OCI-LY3 (cell line): ENCODE data around the gene PCMT1.

ENCODE experiments used
- H2AFZ ChIP-seq: fragments of 200-600, 300-600 bp; shearing (Covaris generic); 2 replicates; pipeline ENCODE4 v1.6.0; 2014; ENCODE audit warnings: antibody characterized with exemption, low read depth, low read length
- H3K27ac ChIP-seq: fragments of 200-600, 300-600 bp; sonication (generic); 2 replicates; pipeline ENCODE4 v1.5.1; 2014; ENCODE audit warnings: mild to moderate bottlenecking, low read length, moderate library complexity, mixed read lengths
- H3K27me3 ChIP-seq: fragments of 200-600, 300-600 bp; sonication (generic); 2 replicates; pipeline ENCODE4 v1.6.1; 2014; ENCODE audit warnings: low read depth, low read length, mixed read lengths
- H3K36me3 ChIP-seq: fragments of 200-600, 300-600 bp; sonication (generic); replicated peaks from 2 replicates; pipeline ENCODE3; 2014; ENCODE audit warnings: low read depth, low read length, mixed read lengths
- H3K4me1 ChIP-seq: fragments of 300-600, 200-600 bp; sonication (generic); 2 replicates; pipeline ENCODE4 v1.6.1; 2014; ENCODE audit warnings: low read length, mixed read lengths
- H3K4me2 ChIP-seq: fragments of 200-600, 300-600 bp; sonication (generic); 2 replicates; pipeline ENCODE4 v1.6.1; 2014; ENCODE audit warnings: low read length, mixed read lengths
- H3K4me3 ChIP-seq: fragments of 300-600, 200-600 bp; sonication (generic); 2 replicates; pipeline ENCODE4 v1.5.1; 2014; ENCODE audit warnings: antibody characterized with exemption, mild to moderate bottlenecking, low read length, moderate library complexity
- H3K79me2 ChIP-seq: fragments of 300-600, 200-600 bp; shearing (Covaris generic); 2 replicates; pipeline ENCODE4 v1.6.1; 2014; ENCODE audit warnings: mild to moderate bottlenecking, low read length, mixed read lengths
- H3K9ac ChIP-seq: fragments of 300-600, 200-600 bp; shearing (Covaris generic); 2 replicates; pipeline ENCODE4 v1.6.0; 2014; ENCODE audit warnings: mild to moderate bottlenecking, low read length, moderate library complexity
- H3K9me3 ChIP-seq: fragments of 200-600, 300-600 bp; shearing (Covaris generic); 2 replicates; pipeline ENCODE4 v1.6.1; 2014; ENCODE audit warnings: low read length, mixed read lengths; ENCODE audit not compliant: insufficient read depth
- H4K20me1 ChIP-seq: fragments of 200-600, 300-600 bp; sonication (generic); 2 replicates; pipeline ENCODE4 v1.6.1; 2016; ENCODE audit warnings: low read length, mixed read lengths; ENCODE audit not compliant: insufficient read depth
- CTCF ChIP-seq: fragments of 200-600, 300-600 bp; sonication (generic); IDR thresholded peaks from 2 replicates; pipeline ENCODE4 v1.5.1; 2014; ENCODE audit warnings: antibody characterized with exemption, low read length, low read depth
- EZH2phosphoT487 ChIP-seq: fragments of 200-600 bp; shearing (Covaris generic); IDR thresholded peaks from 2 replicates; pipeline ENCODE4 v1.6.1; 2018; ENCODE audit warnings: antibody characterized with exemption, mixed run types, low read depth

PCMT1 gene

GRCh38 chr6:149756261-149756636 is 6.7 kb downstream of the PCMT1 start:
- Histone ChIP-seq H3K4me1 (peaks cover 5% of the 10 kb centered on the region), H3K27me3 (no peaks in the 10 kb centered on the region), H3K9ac (no peak overlapping the region), H3K36me3 (peaks cover 6% of the 10 kb centered on the region), H4K20me1 (peaks cover 20% of the 10 kb centered on the region; the same call in 1 of the 2 replicates), H3K79me2 (peaks cover 66% of the 10 kb centered on the region), H2AFZ (no peak overlapping the region), H3K4me3 (no peak overlapping the region), H3K27ac (no peak overlapping the region), H3K9me3 (no peaks in the 10 kb centered on the region), H3K4me2 (no peak overlapping the region)
- TF ChIP-seq CTCF (no peak), EZH2phosphoT487 (no peak)

DNA sequence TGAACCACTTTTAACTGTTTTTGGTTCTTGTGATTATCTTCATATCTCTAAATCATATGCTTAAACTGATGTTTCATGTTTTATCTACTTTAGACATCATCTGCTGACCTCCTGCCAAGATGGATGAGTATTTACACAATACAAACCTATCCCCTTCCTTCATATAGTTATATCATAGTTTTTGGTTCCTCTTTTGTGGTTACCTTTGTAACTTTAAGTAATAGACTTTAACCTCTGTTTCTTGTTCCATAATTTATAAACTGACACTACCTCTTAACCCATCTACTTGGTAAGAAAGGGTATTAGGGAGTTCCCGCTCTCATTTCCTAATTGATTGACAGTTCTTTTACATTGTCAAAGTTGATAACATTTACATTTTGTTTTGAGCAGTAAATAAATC is 11.9 kb downstream of the PCMT1 start:
- Histone ChIP-seq H3K79me2 (peaks cover 41% of the 10 kb centered on the region), H4K20me1 (peaks cover 16% of the 10 kb centered on the region), H3K36me3 (peaks cover 12% of the 10 kb centered on the region), H2AFZ (no peak overlapping the region), H3K27me3 (no peaks in the 10 kb centered on the region), H3K9me3 (0 out of 2 replicates have a peak, but pooled peaks cover 2% of the 10 kb centered on the region), H3K9ac (no peak overlapping the region), H3K4me2 (peak overlapping the region; percentile 43), H3K27ac (peak overlapping the region; percentile 33), H3K4me1 (peaks cover 15% of the 10 kb centered on the region), H3K4me3 (no peak overlapping the region)
- TF ChIP-seq EZH2phosphoT487 (no peak), CTCF (no peak)

DNA sequence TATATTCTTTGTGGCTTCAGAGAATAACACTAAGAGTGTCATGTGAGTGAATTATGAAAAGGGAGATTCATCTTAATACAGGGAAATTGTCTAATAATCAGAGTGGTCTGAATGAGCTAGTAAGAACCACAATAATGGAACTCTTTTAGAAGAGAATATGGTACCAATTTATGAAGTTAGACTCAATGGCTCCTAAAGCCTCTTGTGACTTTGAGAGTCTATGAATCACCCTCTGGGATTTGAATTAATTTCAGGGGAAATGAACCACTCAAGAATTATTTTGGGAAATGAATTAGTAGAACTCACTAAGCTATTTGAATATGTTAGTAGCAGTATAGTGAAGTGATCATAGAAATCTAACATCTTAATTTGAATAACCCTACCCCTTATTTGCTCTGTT is 14.3 kb downstream of the PCMT1 start:
- Histone ChIP-seq H3K9me3 (0 out of 2 replicates have a peak, but pooled peaks cover 2% of the 10 kb centered on the region), H3K4me1 (peaks cover 15% of the 10 kb centered on the region), H2AFZ (no peak overlapping the region), H3K27me3 (no peaks in the 10 kb centered on the region), H3K36me3 (peaks cover 15% of the 10 kb centered on the region), H4K20me1 (peaks cover 16% of the 10 kb centered on the region), H3K9ac (no peak overlapping the region), H3K4me3 (no peak overlapping the region), H3K27ac (no peak overlapping the region), H3K4me2 (no peak overlapping the region), H3K79me2 (peaks cover 38% of the 10 kb centered on the region)
- TF ChIP-seq EZH2phosphoT487 (no peak), CTCF (no peak)

- Histone ChIP-seq H3K36me3 (peaks cover 12% of the 10 kb centered on the region), H3K4me3 (no peak overlapping the region), H3K4me2 (no peak overlapping the region), H3K9me3 (0 out of 2 replicates have a peak, but pooled peaks cover 2% of the 10 kb centered on the region), H3K27me3 (no peaks in the 10 kb centered on the region), H2AFZ (no peak overlapping the region), H3K9ac (no peak overlapping the region), H3K4me1 (peaks cover 10% of the 10 kb centered on the region), H4K20me1 (peaks cover 11% of the 10 kb centered on the region), H3K79me2 (peaks cover 39% of the 10 kb centered on the region), H3K27ac (no peak overlapping the region)
- TF ChIP-seq EZH2phosphoT487 (no peak), CTCF (no peak)
Observed at GRCh38 chr6:149766156-149766769, 16.7 kb downstream of the PCMT1 start.
